Measurements from ENCODE around the gene GLUL. TPM values are rescaled to one million over a fixed set of nuclear protein-coding genes. Genes with fewer than 3 reads are reported as not detected.
A peak's percentile ranks its signal among the peaks of the same experiment; 100 is the strongest.
"Not testable (repeated sequence)": the region's sequence is repeated elsewhere in the genome, so short reads cannot be mapped to it uniquely, and the experiment has no call there.

The GLUL gene
- total RNA-seq, 3 donors from 2014 or later: 1,940 to 10,612 (median 2,824) TPM

GRCh38 chr1:182383037-182383661 is 8.4 kb downstream of the GLUL start:
- H3K4me3 ChIP-seq: no peak overlapping the region
- no peaks in the 10 kb centered on the region for H3K27me3 ChIP-seq
- peaks cover 0 to 2% of the 10 kb centered on the region in 2 donors for H3K4me1 ChIP-seq
- no peak for DNase-seq (ENCODE audit: low spot score in 2 of 2)
- intact Hi-C loops (cut with DNase I; ENCODE audit: low total_unique reads): no loop called here
- H3K27ac ChIP-seq: no peak overlapping the region
- peaks cover 21% of the 10 kb centered on the region for H3K36me3 ChIP-seq
- no peak for TF ChIP-seq POLR2A (IDR thresholded peaks at IDR 0.05)
- peak in 1 of 3 donors; percentile 23 for TF ChIP-seq POLR2AphosphoS5 (IDR thresholded peaks at IDR 0.05)
- TF ChIP-seq, protein P1, sequence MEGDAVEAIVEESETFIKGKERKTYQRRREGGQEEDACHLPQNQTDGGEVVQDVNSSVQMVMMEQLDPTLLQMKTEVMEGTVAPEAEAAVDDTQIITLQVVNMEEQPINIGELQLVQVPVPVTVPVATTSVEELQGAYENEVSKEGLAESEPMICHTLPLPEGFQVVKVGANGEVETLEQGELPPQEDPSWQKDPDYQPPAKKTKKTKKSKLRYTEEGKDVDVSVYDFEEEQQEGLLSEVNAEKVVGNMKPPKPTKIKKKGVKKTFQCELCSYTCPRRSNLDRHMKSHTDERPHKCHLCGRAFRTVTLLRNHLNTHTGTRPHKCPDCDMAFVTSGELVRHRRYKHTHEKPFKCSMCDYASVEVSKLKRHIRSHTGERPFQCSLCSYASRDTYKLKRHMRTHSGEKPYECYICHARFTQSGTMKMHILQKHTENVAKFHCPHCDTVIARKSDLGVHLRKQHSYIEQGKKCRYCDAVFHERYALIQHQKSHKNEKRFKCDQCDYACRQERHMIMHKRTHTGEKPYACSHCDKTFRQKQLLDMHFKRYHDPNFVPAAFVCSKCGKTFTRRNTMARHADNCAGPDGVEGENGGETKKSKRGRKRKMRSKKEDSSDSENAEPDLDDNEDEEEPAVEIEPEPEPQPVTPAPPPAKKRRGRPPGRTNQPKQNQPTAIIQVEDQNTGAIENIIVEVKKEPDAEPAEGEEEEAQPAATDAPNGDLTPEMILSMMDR (IDR thresholded peaks at IDR 0.05): no peak
- H3K9me3 ChIP-seq: no peaks in the 10 kb centered on the region

DNA sequence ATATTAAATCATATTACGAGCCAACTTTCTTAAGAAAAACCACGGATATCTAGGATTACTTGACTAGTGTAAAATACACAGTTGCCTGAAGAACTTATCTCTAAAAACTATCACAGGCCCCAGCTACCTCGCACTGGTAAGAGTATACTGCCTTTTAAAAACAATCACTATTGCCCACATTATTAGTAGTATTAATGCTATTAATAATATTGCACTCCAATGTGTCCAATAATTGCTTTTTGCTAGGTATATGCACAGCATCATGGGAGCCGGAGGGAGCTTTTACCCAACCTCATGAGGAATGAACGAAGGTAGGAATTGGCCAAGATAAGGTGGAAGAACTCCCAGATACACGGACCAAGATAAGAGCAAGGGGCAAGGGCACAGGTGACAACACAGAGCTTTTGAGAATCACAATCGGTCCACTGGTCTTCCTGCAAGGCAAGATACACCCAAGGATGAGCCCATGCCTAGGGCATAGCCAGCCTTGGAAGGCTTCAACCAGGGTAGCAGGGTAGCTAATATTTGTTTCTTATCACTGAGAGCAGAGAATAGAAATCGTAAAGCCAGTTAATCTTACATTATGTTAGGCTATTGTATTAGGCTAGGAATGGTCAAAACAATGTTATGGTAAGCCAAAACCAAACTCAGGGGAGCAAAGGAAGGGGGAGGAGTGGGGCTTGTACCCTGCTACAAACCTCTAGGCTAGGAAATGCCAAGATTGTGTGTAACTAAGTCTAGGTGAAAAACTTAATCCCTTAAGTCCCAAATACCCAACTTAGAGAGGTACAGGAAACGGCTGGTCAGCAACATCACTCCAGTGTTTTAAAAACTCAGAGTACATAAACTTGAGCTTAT is 9.4 kb downstream of the GLUL start:
- Histone ChIP-seq H3K4me3 (no peak overlapping the region), H3K9me3 (no peaks in the 10 kb centered on the region), H3K4me1 (peaks cover 0 to 2% of the 10 kb centered on the region in 2 donors), H3K27ac (no peak overlapping the region), H3K36me3 (peaks cover 17% of the 10 kb centered on the region), H3K27me3 (no peaks in the 10 kb centered on the region)
- intact Hi-C loops (cut with DNase I; ENCODE audit: low total_unique reads): no loop called here
- TF ChIP-seq POLR2A (IDR thresholded peaks at IDR 0.05) (no peak), POLR2AphosphoS5 (IDR thresholded peaks at IDR 0.05) (peak in 1 of 3 donors; percentile 62)
- TF ChIP-seq, protein P1 (IDR thresholded peaks at IDR 0.05): no peak
- no peak for DNase-seq (ENCODE audit: low spot score in 2 of 2)

- intact Hi-C loops (cut with DNase I; ENCODE audit: low total_unique reads): no loop called here
- Histone ChIP-seq H3K4me3 (no peak overlapping the region), H3K9me3 (no peaks in the 10 kb centered on the region), H3K4me1 (no peaks in the 10 kb centered on the region), H3K27me3 (no peaks in the 10 kb centered on the region), H3K36me3 (no peaks in the 10 kb centered on the region), H3K27ac (peak overlapping the region in 1 of 2 donors; percentile 23)
- DNase-seq (ENCODE audit: low spot score in 2 of 2): no peak
- TF ChIP-seq, protein P1 (IDR thresholded peaks at IDR 0.05): no peak
- TF ChIP-seq POLR2AphosphoS5 (IDR thresholded peaks at IDR 0.05): no peak
- TF ChIP-seq POLR2A (IDR thresholded peaks at IDR 0.05): no peak
Measured at GRCh38 chr1:182380199-182380598, 11.4 kb downstream of the GLUL start.

GRCh38 chr1:182379781-182380180 is 11.8 kb downstream of the GLUL start:
- intact Hi-C loops (cut with DNase I; ENCODE audit: low total_unique reads): not testable (repeated sequence)

GRCh38 chr1:182376936-182377574 is 14.5 kb downstream of the GLUL start:
- Histone ChIP-seq H3K27me3 (no peaks in the 10 kb centered on the region), H3K9me3 (no peaks in the 10 kb centered on the region), H3K4me3 (no peak overlapping the region), H3K27ac (no peak overlapping the region), H3K4me1 (no peaks in the 10 kb centered on the region), H3K36me3 (no peaks in the 10 kb centered on the region)
- no peak for TF ChIP-seq POLR2AphosphoS5 (IDR thresholded peaks at IDR 0.05)
- TF ChIP-seq POLR2A (IDR thresholded peaks at IDR 0.05): no peak
- intact Hi-C loops (cut with DNase I; ENCODE audit: low total_unique reads): no loop called here
- DNase-seq (ENCODE audit: low spot score in 2 of 2): no peak

More at GRCh38 chr1:182379781-182380180, 11.8 kb downstream of the GLUL start:
- H3K27ac ChIP-seq; H3K4me1 ChIP-seq; H3K27me3 ChIP-seq; H3K9me3 ChIP-seq; H3K4me3 ChIP-seq; DNase-seq (ENCODE audit: low spot score in 2 of 2); H3K36me3 ChIP-seq: not testable (repeated sequence)

Measured in breast epithelium (tissue), 4 donors.